ENCODE data around the gene EYS.

EYS gene

GRCh38 chr6:63930848-63931247 lies 1776.2 kb downstream of the EYS start:
- DNase-seq (ENCODE audit: low spot score) = no peak
- no peak for TF ChIP-seq CTCF (IDR thresholded peaks at IDR 0.05; ENCODE audit: extremely low read depth, missing control alignments)

GRCh38 chr6:63929111-63929510 lies 1777.9 kb downstream of the EYS start:
- no peak for DNase-seq (ENCODE audit: low spot score)
- TF ChIP-seq CTCF (IDR thresholded peaks at IDR 0.05; ENCODE audit: extremely low read depth, missing control alignments) = no peak

GRCh38 chr6:63928613-63929012 lies 1778.4 kb downstream of the EYS start:
- DNase-seq (ENCODE audit: low spot score) = no peak
- no peak for TF ChIP-seq CTCF (IDR thresholded peaks at IDR 0.05; ENCODE audit: extremely low read depth, missing control alignments)

- no peak for DNase-seq (ENCODE audit: low spot score)
These were observed 1779.8 kb downstream of the EYS start for GRCh38 chr6:63926950-63927927.

GRCh38 chr6:63926258-63926780 lies 1780.7 kb downstream of the EYS start:
- no peak for DNase-seq (ENCODE audit: low spot score)

More at GRCh38 chr6:63926950-63927927, 1779.8 kb downstream of the EYS start:
- no peak for TF ChIP-seq CTCF (IDR thresholded peaks at IDR 0.05; ENCODE audit: extremely low read depth, missing control alignments)

GRCh38 chr6:63923139-63923739 lies 1783.8 kb downstream of the EYS start:
- peak; percentile 34 for DNase-seq (ENCODE audit: low spot score)
- TF ChIP-seq CTCF (IDR thresholded peaks at IDR 0.05; ENCODE audit: extremely low read depth, missing control alignments) = peak; percentile 42

More at GRCh38 chr6:63926258-63926780, 1780.7 kb downstream of the EYS start:
- TF ChIP-seq CTCF (IDR thresholded peaks at IDR 0.05; ENCODE audit: extremely low read depth, missing control alignments) = no peak

Data from GM20000 (cell line).